CD4-positive, alpha-beta memory T cell (primary cell): ENCODE measurements around the gene KCNK13. TPM values are rescaled to one million over a fixed set of nuclear protein-coding genes. Genes with fewer than 3 reads are reported as not detected.
"Not testable (repeated sequence)": the region's sequence is repeated elsewhere in the genome, so short reads cannot be mapped to it uniquely, and the experiment has no call there.

Experiments
- CTCF ChIA-PET: fragments of 350-600 bp; sonication (Branson Sonifier 250); formaldehyde crosslinking; loops from one replicate; lab custom pipeline; 2021; ENCODE audit warnings: inconsistent platforms; ENCODE audit not compliant: partially characterized antibody; lab: Charles Lee
- POLR2A ChIA-PET: fragments of 350-600 bp; sonication (Branson Sonifier 250); formaldehyde crosslinking; loops from one replicate; lab custom pipeline; 2021; ENCODE audit not compliant: partially characterized antibody; lab: Charles Lee
- DNase-seq, 5 donors: peaks; one replicate each; pipeline versions ENCODE4 v3.0.0 to v3.0.0-alpha.2; 2020 to 2022; ENCODE audit warnings: mixed read lengths in 1 of 5
- H3K27ac ChIP-seq: one replicate; pipeline ENCODE4 v1.7.0; 2013; ENCODE audit warnings: low read depth, low read length
- H3K27me3 ChIP-seq: 2 replicates; pipeline ENCODE4 v1.7.0; 2013; ENCODE audit warnings: mild to moderate bottlenecking, low read length, moderate library complexity; ENCODE audit not compliant: insufficient read depth
- H3K36me3 ChIP-seq: 2 replicates; pipeline ENCODE4 v1.7.0; 2013; ENCODE audit warnings: mild to moderate bottlenecking, low read length, moderate library complexity; ENCODE audit not compliant: insufficient read depth
- H3K4me1 ChIP-seq: 2 replicates; pipeline ENCODE4 v1.7.0; 2013; ENCODE audit warnings: mild to moderate bottlenecking, low read length, moderate library complexity; ENCODE audit not compliant: insufficient read depth
- H3K4me3 ChIP-seq, 2 donors: one replicate each; pipeline ENCODE4 v1.7.0; 2013; ENCODE audit warnings: low read length in 2 of 2, mild to moderate bottlenecking in 1 of 2
- H3K9me3 ChIP-seq, 2 donors: one replicate each; pipeline ENCODE4 v1.7.0; 2013; ENCODE audit warnings: low read length in 2 of 2, control low read depth in 1 of 2; ENCODE audit not compliant: control insufficient read depth in 1 of 2
- H3K27ac Mint-ChIP-seq, 7 donors: one replicate each; pipeline ENCODE4 v1.8.0; 2020 to 2021; ENCODE audit warnings: mixed read lengths in 7 of 7, mild to moderate bottlenecking in 6 of 7, inconsistent platforms in 3 of 7, moderate library complexity in 3 of 7
- H3K27me3 Mint-ChIP-seq, 2 donors: one replicate each; pipeline ENCODE4 v1.8.0; 2020 to 2021; ENCODE audit warnings: mixed read lengths in 2 of 2
- H3K36me3 Mint-ChIP-seq, 2 donors: one replicate each; pipeline ENCODE4 v1.8.0; 2020 to 2021; ENCODE audit warnings: mixed read lengths in 2 of 2, inconsistent platforms in 1 of 2, mild to moderate bottlenecking in 1 of 2
- H3K4me1 Mint-ChIP-seq, 4 donors: one replicate each; pipeline ENCODE4 v1.8.0; 2020 to 2021; ENCODE audit warnings: mixed read lengths in 4 of 4, mild to moderate bottlenecking in 1 of 4
- H3K4me3 Mint-ChIP-seq, 8 donors: one replicate each; pipeline ENCODE4 v1.8.0; 2020 to 2021; ENCODE audit warnings: mixed read lengths in 8 of 8, mild to moderate bottlenecking in 7 of 8, moderate library complexity in 6 of 8, inconsistent platforms in 3 of 8
- H3K9me3 Mint-ChIP-seq, 8 donors: one replicate each; pipeline ENCODE4 v1.8.0; 2020 to 2021; ENCODE audit warnings: mixed read lengths in 8 of 8, mild to moderate bottlenecking in 5 of 8, inconsistent platforms in 3 of 8, moderate library complexity in 1 of 8
- intact Hi-C: fragments of 100-400 bp; cut with micrococcal nuclease; formaldehyde crosslinking; loops from one replicate; pipeline ENCODE4 v1.15.1; 2023
- polyA plus RNA-seq, 2 donors: library from polyadenylated mRNA; unstranded; fragments of 300-500 nt; fragmentation: Illumina TruSeq; gene quantifications; one replicate each; pipeline ENCODE4 v1.2.3, GENCODE V29; 2021
- total RNA-seq, 2 experiments: library from RNA; stranded (reverse); gene quantifications; one replicate each; pipeline ENCODE4 v1.2.3, GENCODE V29; 2021

The KCNK13 gene
- under 1 TPM; 0.17 TPM for total RNA-seq
- not detected for polyA plus RNA-seq

DNA sequence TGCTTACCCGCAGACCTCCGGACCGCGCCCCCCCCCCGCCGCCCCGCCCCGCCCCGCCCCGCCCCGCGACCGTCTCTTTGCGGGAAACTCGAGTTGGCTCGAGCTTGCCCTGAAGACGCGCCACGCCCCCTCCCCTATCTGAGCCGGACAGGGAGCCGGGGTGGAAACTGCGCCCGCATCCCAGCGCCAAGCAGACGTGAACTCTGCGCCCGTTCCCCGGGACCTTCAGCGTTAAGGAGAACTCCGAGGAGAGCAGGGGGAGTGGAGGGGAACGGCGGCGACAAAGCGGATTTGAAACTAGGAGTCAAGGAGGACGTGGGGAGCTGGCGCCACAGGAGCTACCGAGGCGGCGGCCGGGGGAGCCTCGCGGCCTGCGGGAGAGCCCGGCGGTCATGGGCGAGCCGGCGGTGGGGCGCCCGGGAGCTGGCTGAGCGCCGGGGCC, at the start of gene KCNK13:
Gene KCNK13, plus strand, starts transcription at position 310 of the 442 bp plus-strand sequence. CDS start 212 bp downstream, outside the sequence.
- intact Hi-C loops: no loop called here
- CTCF ChIA-PET: interaction anchor here (0.5 kb wide), 1 partner anchor 85 kb away, joined by 3 read pairs; no protein-coding TSS in a partner anchor
- H3K4me1 Mint-ChIP-seq: peaks cover 11 to 27% (median 18%) of the 10 kb centered on the region in 4 donors

DNA sequence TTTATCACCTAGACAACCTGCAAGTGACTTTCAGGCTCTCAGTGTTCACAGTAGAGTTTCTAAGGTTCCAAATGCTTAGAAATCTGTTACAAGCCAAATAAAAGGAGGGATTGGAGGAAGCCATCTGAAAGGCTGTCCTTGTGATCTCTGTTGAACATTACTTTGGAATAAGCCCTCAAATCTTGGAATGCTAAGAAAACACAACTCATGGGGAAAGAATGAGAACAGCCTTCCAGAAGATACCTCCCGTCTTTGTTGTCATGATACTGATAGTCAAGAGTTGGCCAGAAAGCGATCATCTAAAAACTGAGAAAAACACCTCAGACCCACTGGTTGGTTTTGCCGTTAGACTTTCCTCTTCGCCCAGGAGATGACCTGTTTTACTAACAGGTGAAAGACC, 44.4 kb upstream of the KCNK13 start:
- intact Hi-C loops: no loop called here
- Mint-ChIP-seq H3K27ac (peak overlapping the region in 1 of 7 donors; percentile 23), H3K4me1 (peaks cover 0 to 7% (median 4%) of the 10 kb centered on the region in 4 donors), H3K9me3 (peaks cover 0 to 4% (median 0%) of the 10 kb centered on the region in 8 donors), H3K27me3 (no peaks in the 10 kb centered on the region), H3K4me3 (no peak overlapping the region), H3K36me3 (peaks cover 70 to 87% of the 10 kb centered on the region in 2 donors)
- no peaks in the 10 kb centered on the region for H3K4me1 ChIP-seq
- no peak overlapping the region for H3K4me3 ChIP-seq
- no peak for DNase-seq
- no peaks in the 10 kb centered on the region for H3K27me3 ChIP-seq
- no peak overlapping the region for H3K27ac ChIP-seq
- H3K36me3 ChIP-seq: peaks cover 17% of the 10 kb centered on the region
- CTCF ChIA-PET: interaction anchor here (1.3 kb wide), 1 partner anchor 9 kb away, joined by 3 read pairs; no protein-coding TSS in a partner anchor
- POLR2A ChIA-PET: no interaction called here
- no peaks in the 10 kb centered on the region for H3K9me3 ChIP-seq

More for the DNA sequence above, at the start of gene KCNK13:
- H3K9me3 ChIP-seq: no peaks in the 10 kb centered on the region
- H3K4me1 ChIP-seq: peaks cover 23% of the 10 kb centered on the region
- POLR2A ChIA-PET: no interaction called here
- Mint-ChIP-seq H3K9me3 (peaks cover 0 to 5% (median 0%) of the 10 kb centered on the region in 8 donors), H3K4me3 (peak within 1 kb of the TSS; percentile 76 to 93 (median 85)), H3K36me3 (no peaks in the 10 kb centered on the region), H3K27me3 (peaks cover 42 to 56% of the 10 kb centered on the region in 2 donors), H3K27ac (no peak within 1 kb of the TSS)
- H3K4me3 ChIP-seq: peak within 1 kb of the TSS; percentile 17 to 35
- no peak within 1 kb of the TSS for H3K27ac ChIP-seq
- H3K36me3 ChIP-seq: no peaks in the 10 kb centered on the region
- peaks cover 19% of the 10 kb centered on the region for H3K27me3 ChIP-seq
- DNase-seq: no peak

DNA sequence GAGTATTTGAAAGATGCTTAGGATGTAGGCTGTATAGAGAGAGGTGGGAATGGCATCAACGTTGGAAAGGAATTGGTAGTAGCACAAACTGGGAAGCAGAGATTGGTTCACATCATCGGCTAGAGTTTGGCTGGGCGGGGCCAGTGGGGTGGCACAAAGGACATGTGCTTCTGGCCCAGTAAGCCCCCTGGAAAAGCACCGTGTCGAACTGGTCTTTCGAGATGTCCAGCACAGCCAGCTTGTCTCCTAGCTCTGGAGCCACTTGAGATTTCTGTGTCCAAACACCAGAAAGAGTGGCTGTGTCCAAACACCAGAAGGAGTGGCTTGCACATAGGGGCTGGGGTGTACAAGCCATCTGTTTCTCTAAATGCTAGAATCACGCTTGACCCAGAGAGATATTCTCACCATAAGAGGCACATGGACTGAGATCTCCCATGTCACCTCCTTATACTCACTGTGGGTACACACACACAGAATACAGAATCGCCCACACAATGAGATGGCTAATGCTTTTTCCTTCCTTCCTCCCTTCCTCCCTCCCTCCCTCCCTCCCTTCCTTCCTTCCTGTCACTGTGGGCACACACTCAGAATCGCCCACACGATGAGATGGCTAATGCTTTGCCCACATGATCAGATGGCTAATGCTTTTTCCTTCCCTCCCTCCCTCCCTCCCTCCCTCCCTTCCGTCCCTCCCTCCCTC, 41.8 kb upstream of the KCNK13 start:
- no peak for DNase-seq
- peaks cover 0 to 3% (median 0%) of the 10 kb centered on the region in 8 donors for H3K9me3 Mint-ChIP-seq
- intact Hi-C loops: no loop called here
- Histone ChIP-seq H3K27ac (no peak overlapping the region), H3K36me3 (peaks cover 26% of the 10 kb centered on the region), H3K27me3 (no peaks in the 10 kb centered on the region), H3K4me1 (no peaks in the 10 kb centered on the region), H3K9me3 (no peaks in the 10 kb centered on the region), H3K4me3 (no peak overlapping the region)
- no peak overlapping the region for H3K4me3 Mint-ChIP-seq
- CTCF ChIA-PET: no interaction called here
- H3K36me3 Mint-ChIP-seq: peaks cover 73 to 85% of the 10 kb centered on the region in 2 donors
- POLR2A ChIA-PET: no interaction called here
- peaks cover 0 to 7% (median 5%) of the 10 kb centered on the region in 4 donors for H3K4me1 Mint-ChIP-seq
- H3K27me3 Mint-ChIP-seq: no peaks in the 10 kb centered on the region
- peak overlapping the region in 3 of 7 donors; percentile 36 to 51 (median 38) for H3K27ac Mint-ChIP-seq

DNA sequence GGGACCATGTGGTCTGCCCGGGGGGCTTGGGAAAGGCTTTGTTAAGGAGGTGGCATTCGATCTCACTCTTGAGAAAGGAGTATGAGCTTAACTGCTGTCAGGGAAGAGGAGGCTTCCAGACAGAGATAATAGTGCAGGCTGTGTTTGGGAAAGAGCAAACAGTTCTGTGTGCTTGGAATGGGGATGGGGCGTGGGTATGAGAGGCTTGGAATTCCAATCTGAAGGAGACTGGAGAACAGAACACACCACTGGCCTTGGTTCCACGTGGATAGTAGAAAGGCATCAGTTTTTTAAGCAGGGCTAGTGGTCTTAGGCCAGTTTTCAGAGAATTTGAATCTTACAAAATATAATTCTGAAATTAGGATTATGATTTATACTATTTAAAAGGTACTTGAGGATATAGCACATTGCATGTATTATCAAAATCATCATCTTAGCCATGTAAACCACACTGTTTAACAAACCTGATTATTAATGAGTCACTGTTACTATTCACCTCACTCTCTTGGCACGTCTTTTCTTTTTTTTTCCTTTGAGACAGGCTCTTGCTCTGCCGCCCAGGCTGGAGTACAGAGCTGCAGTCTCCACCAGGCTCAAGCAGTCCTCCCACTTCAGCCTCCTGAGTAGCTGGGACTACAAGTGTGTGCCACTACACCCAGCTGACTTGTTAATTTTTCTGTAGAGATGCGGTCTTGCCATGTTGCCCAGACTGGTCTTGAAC, 38.5 kb upstream of the KCNK13 start:
- Histone ChIP-seq H3K27me3 (no peaks in the 10 kb centered on the region), H3K36me3 (peaks cover 28% of the 10 kb centered on the region), H3K4me1 (no peaks in the 10 kb centered on the region), H3K9me3 (no peaks in the 10 kb centered on the region), H3K4me3 (no peak overlapping the region), H3K27ac (no peak overlapping the region)
- no peak overlapping the region for H3K4me3 Mint-ChIP-seq
- H3K9me3 Mint-ChIP-seq: peaks cover 0 to 5% (median 0%) of the 10 kb centered on the region in 8 donors
- H3K27ac Mint-ChIP-seq: peak overlapping the region in 1 of 7 donors; percentile 22
- no peaks in the 10 kb centered on the region for H3K27me3 Mint-ChIP-seq
- POLR2A ChIA-PET: no interaction called here
- H3K36me3 Mint-ChIP-seq: peaks cover 80% of the 10 kb centered on the region in 2 donors
- DNase-seq: no peak
- intact Hi-C loops: no loop called here
- CTCF ChIA-PET: no interaction called here
- peaks cover 0 to 5% (median 2%) of the 10 kb centered on the region in 4 donors for H3K4me1 Mint-ChIP-seq

DNA sequence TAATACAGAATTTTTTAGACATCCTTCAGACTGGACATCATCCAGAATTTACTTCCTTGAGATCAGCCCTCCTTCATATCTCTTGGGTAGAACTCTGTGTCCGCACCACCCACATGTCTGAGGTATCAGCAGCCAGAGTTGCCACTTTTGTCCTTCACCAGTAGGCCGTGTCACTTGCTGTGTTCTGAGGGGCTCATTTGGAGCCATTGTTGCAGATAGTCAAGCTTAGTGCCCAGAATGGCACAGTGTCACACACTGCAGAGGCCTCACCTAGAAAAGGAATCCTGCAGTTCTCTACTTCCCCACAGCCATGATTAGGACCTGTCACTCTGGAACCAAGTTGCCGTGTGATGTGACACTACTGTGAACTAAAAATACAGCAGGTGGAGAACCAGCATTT, 36.9 kb upstream of the KCNK13 start:
- Histone ChIP-seq H3K4me1 (no peaks in the 10 kb centered on the region), H3K36me3 (peaks cover 23% of the 10 kb centered on the region), H3K27ac (no peak overlapping the region), H3K4me3 (no peak overlapping the region), H3K27me3 (no peaks in the 10 kb centered on the region), H3K9me3 (no peaks in the 10 kb centered on the region)
- ChIA-PET CTCF (no interaction called here), POLR2A (no interaction called here)
- H3K4me1 Mint-ChIP-seq: peaks cover 0 to 3% (median under 1%) of the 10 kb centered on the region in 4 donors
- peaks cover 74 to 77% of the 10 kb centered on the region in 2 donors for H3K36me3 Mint-ChIP-seq
- peaks cover 0 to 5% (median 0%) of the 10 kb centered on the region in 8 donors for H3K9me3 Mint-ChIP-seq
- no peaks in the 10 kb centered on the region for H3K27me3 Mint-ChIP-seq
- DNase-seq: no peak
- H3K27ac Mint-ChIP-seq: peak overlapping the region in 1 of 7 donors; percentile 20
- intact Hi-C loops: no loop called here
- H3K4me3 Mint-ChIP-seq: no peak overlapping the region

DNA sequence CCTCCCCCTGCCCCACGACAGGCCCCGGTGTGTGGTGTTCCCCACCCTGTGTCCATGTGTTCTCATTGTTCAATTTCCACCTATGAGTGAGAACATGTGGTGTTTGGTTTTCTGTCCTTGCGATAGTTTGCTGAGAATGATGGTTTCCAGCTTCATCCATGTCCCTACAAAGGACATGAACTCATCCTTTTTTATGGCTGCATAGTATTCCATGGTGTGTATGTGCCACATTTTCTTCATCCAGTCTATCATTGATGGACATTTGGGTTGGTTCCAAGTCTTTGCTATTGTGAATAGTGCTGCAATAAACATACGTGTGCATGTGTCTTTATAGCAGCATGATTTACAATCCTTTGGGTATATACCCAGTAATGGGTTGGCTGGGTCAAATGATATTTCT, 35.2 kb upstream of the KCNK13 start:
- H3K27ac ChIP-seq, CTCF ChIA-PET, H3K4me1 Mint-ChIP-seq, H3K27me3 ChIP-seq, intact Hi-C loops, H3K4me3 ChIP-seq, DNase-seq, H3K27me3 Mint-ChIP-seq, H3K27ac Mint-ChIP-seq, H3K9me3 ChIP-seq, H3K4me3 Mint-ChIP-seq, POLR2A ChIA-PET, H3K9me3 Mint-ChIP-seq, H3K4me1 ChIP-seq: not testable (repeated sequence)
- H3K36me3 ChIP-seq: peaks cover 22% of the 10 kb centered on the region
- peaks cover 72 to 75% of the 10 kb centered on the region in 2 donors for H3K36me3 Mint-ChIP-seq

DNA sequence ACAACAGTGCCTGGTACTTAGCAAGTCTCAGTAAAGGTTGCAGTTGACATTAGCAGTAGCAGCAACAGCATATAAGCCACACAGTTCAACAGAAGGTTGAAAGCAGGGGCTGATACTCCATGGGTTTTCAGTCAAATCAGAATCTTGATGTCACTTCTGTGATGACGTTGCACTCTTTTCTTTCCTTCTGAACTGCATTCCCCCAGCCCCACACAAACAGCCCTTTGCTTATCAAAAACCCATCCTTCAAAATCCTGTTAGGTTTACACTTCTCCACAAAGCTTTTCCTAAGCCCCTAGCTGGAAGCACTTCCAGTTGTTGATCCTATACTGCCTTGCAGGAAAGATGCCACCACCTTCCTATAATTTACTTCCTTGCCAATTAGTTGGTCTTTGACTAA, 34.0 kb upstream of the KCNK13 start:
- peaks cover 24% of the 10 kb centered on the region for H3K36me3 ChIP-seq
- no peaks in the 10 kb centered on the region for H3K9me3 ChIP-seq
- Mint-ChIP-seq H3K4me1 (peaks cover 0 to 3% (median 2%) of the 10 kb centered on the region in 4 donors), H3K27me3 (no peaks in the 10 kb centered on the region), H3K9me3 (peaks cover 0 to 5% (median 0%) of the 10 kb centered on the region in 8 donors), H3K27ac (peak overlapping the region in 3 of 7 donors; percentile 4 to 74 (median 43)), H3K36me3 (peaks cover 73 to 75% of the 10 kb centered on the region in 2 donors), H3K4me3 (no peak overlapping the region)
- no peak overlapping the region for H3K4me3 ChIP-seq
- ChIA-PET CTCF (no interaction called here), POLR2A (no interaction called here)
- intact Hi-C loops: no loop called here
- DNase-seq: no peak
- no peaks in the 10 kb centered on the region for H3K27me3 ChIP-seq
- no peaks in the 10 kb centered on the region for H3K4me1 ChIP-seq
- H3K27ac ChIP-seq: no peak overlapping the region
